ENCODE results near the gene DIDO1.

DIDO1 gene

DNA sequence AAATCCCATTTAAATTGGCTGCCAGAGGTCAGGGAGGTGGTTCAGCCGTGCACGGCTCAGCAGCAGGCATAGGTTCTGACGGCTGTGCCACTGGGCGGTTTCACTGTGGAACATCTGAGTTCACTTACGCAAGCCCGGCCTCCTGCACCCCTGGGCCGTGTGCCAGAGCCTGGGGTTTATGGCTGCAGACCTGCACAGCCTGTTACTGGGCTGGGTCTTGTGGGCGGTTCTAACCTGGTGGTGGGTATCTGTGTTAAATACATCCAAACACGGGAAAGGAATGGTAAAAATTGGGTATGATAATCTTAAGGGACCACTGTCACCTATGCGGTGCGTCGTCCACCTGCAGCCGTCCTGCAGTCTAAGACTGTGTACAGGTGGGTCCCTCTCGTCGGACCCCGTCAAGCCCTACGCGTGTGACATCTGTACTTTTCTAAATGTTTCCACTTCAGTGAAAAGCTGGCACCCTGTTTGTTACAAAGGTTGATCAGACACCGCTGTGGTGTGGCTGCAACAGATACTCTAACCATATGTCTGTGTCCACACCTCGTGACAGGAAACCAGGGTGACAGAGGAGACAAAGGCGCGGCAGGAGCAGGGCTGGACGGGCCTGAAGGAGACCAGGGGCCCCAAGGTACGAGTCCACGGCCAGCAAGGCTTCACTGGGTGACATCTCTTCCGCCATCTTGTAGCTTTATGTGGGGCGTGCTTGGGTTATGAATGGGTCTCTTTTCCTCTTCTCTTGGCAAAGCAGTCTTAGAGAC lies 88.0 kb downstream of the DIDO1 start:
- no peak for DNase-seq

DNA sequence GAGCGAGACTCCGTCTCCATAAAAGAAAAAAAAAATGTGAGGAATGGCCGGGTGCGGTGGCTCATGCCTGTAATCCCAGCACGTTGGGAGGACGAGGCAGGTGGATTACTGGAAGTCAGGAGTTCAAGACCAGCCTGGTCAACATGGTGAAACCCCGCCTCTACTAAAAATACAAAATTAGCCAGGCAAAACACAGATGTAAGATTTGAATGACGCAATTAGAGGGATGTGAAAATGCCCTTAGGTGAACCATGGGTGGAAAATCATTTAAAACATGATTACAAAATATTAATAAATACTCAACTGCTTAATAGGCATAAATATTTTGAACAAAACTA lies 88.5 kb downstream of the DIDO1 start:
- DNase-seq: no peak
- no peaks in the 10 kb centered on the region for H3K27me3 Mint-ChIP-seq
- no peaks in the 10 kb centered on the region for H3K9me3 Mint-ChIP-seq
- H3K36me3 Mint-ChIP-seq (ENCODE audit: low read depth): no peaks in the 10 kb centered on the region
- H3K27ac Mint-ChIP-seq: no peak overlapping the region
- H3K4me1 Mint-ChIP-seq (ENCODE audit: low read depth): no peaks in the 10 kb centered on the region
- no peak overlapping the region for H3K4me3 Mint-ChIP-seq

More for the DNA sequence above, 88.0 kb downstream of the DIDO1 start:
- no peaks in the 10 kb centered on the region for H3K36me3 Mint-ChIP-seq (ENCODE audit: low read depth)
- H3K4me1 Mint-ChIP-seq (ENCODE audit: low read depth): no peaks in the 10 kb centered on the region
- no peaks in the 10 kb centered on the region for H3K9me3 Mint-ChIP-seq
- H3K4me3 Mint-ChIP-seq: no peak overlapping the region
- H3K27me3 Mint-ChIP-seq: no peaks in the 10 kb centered on the region
- no peak overlapping the region for H3K27ac Mint-ChIP-seq

DNA sequence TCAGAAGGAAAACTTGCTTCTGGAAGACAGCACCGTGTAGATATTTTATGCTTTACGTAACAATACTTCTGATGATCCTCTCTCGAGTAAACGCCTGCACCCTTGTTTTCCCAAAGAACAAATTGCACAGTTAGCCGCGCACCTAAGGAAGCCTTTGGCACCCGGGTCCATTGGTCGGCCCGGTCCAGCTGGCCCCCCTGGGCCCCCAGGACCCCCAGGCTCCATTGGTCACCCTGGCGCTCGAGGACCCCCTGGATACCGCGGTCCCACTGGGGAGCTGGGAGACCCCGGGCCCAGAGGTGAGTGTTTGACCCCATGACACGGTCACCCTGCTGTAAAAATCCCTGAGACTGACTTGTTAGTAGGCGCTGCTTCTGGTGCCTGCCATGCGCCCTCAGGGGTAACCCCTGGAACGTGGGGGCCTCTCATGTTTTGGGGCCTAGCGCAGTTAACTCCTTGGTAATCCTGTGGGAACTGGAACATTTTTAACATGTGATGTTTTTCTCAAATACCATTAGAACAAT lies 89.3 kb downstream of the DIDO1 start:
- no peak overlapping the region for H3K4me3 Mint-ChIP-seq

DNA sequence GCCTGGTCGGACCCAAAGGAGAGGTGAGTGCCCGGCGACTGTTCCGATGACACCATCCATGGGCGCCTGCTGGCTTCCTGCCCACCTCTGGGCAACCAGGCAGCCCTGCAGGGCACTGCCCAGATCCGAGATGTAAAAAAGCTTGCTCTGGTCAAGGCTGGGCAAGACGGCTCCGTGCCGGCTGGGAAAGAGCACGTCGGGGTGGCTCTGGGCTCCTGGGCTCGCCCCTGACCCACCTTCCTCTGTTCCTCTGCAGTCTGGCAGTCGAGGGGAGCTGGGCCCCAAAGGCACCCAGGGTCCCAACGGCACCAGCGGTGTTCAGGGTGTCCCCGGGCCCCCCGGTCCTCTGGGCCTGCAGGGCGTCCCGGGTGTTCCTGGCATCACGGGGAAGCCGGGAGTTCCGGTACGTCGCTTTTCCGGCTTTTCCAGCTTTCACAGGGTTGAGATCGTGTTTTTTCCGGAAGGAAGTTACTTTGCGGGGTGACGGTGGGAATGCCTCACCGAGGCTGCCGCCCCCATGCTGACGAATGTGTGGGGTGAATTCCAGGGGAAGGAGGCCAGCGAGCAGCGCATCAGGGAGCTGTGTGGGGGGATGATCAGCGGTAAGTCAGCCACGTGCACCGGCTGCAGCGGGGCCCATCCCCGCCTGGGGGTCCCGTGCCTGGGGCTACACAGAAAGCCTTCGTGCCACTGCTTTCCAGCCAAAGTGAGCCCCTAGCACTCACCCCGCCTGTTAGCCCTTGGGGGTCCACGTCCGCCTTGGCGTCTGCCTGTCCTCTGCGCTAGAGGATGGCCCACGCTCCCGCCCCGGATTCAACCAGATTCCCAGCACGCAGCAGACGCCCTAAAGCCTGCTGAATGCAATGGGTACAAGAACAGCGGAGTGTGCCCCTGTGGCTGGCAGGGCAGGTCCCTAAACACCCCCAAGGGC lies 90.1 kb downstream of the DIDO1 start:
- no peak overlapping the region for H3K27ac Mint-ChIP-seq
- no peak overlapping the region for H3K4me3 Mint-ChIP-seq
- peaks cover 2% of the 10 kb centered on the region for H3K4me1 Mint-ChIP-seq (ENCODE audit: low read depth)
- no peak for DNase-seq
- H3K36me3 Mint-ChIP-seq (ENCODE audit: low read depth): no peaks in the 10 kb centered on the region
- H3K27me3 Mint-ChIP-seq: no peaks in the 10 kb centered on the region
- no peaks in the 10 kb centered on the region for H3K9me3 Mint-ChIP-seq

More for the DNA sequence above, 89.3 kb downstream of the DIDO1 start:
- H3K4me1 Mint-ChIP-seq (ENCODE audit: low read depth): peaks cover 2% of the 10 kb centered on the region
- no peaks in the 10 kb centered on the region for H3K36me3 Mint-ChIP-seq (ENCODE audit: low read depth)
- no peak overlapping the region for H3K27ac Mint-ChIP-seq
- no peaks in the 10 kb centered on the region for H3K9me3 Mint-ChIP-seq
- no peaks in the 10 kb centered on the region for H3K27me3 Mint-ChIP-seq
- DNase-seq: no peak

DNA sequence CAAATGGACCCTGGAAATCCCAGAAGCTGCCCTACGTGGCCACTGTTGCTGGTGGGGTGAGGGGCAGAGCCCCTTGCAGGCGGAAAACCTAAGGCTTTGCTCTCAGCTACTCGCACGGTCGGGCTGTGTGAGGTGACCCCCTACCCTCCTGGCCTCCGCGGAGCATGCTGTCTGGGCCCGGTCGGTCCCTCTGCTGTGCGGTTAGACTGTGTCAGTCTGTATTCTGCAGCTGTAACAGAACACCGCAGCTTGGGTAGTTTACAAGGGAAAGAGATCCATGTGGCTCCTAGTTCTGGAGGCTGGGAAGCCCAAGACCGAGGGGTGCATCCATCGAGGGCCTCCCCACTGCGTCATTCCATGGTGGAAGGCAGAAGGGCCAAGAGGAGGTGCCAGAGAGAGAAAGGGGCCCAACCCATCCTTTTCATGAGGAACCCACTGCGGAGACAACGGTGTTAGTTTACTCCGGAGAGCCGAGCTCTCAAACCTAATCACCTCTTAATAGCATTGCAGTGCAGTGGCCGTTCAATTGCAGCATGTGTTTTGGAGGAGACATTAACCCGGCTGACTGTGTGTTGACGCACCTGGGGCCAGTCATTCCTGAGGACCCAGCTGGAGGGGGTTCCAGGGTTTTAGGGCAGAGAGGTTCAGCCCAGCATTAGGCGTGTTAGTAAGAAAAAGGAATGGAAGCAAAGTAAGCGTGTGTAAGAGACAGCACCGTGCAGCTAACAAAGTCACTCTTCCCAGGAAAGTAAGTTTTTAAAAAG lies 91.2 kb downstream of the DIDO1 start:
- Mint-ChIP-seq H3K36me3 (ENCODE audit: low read depth) (no peaks in the 10 kb centered on the region), H3K4me1 (ENCODE audit: low read depth) (peaks cover 2% of the 10 kb centered on the region), H3K4me3 (no peak overlapping the region), H3K27ac (no peak overlapping the region), H3K27me3 (no peaks in the 10 kb centered on the region), H3K9me3 (no peaks in the 10 kb centered on the region)
- no peak for DNase-seq

DNA sequence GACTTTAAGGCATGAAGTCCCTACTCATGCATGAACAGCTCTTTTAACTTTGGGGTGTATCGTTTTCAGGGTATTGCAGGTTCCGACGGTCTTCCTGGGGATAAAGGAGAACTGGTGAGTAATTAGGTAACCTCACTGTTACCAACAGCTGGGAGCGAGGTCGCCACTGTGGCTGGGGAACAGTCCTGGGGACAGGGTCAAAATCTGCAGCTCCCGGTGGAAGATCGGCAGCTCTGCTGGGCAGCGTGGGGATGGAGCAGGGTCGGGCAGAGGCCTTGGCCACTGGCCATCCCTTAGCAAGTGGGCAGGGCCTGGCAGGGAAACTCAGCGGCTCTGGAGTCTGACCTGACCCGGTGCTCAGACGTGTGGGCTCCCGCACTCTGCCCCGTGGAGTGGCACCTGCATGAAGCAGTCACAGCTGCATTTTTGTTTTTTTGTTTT lies 93.3 kb downstream of the DIDO1 start:
- H3K9me3 Mint-ChIP-seq: no peaks in the 10 kb centered on the region
- no peak for DNase-seq
- no peak overlapping the region for H3K4me3 Mint-ChIP-seq
- H3K4me1 Mint-ChIP-seq (ENCODE audit: low read depth): peaks cover 2% of the 10 kb centered on the region
- H3K27ac Mint-ChIP-seq: no peak overlapping the region
- no peaks in the 10 kb centered on the region for H3K27me3 Mint-ChIP-seq
- no peaks in the 10 kb centered on the region for H3K36me3 Mint-ChIP-seq (ENCODE audit: low read depth)

DNA sequence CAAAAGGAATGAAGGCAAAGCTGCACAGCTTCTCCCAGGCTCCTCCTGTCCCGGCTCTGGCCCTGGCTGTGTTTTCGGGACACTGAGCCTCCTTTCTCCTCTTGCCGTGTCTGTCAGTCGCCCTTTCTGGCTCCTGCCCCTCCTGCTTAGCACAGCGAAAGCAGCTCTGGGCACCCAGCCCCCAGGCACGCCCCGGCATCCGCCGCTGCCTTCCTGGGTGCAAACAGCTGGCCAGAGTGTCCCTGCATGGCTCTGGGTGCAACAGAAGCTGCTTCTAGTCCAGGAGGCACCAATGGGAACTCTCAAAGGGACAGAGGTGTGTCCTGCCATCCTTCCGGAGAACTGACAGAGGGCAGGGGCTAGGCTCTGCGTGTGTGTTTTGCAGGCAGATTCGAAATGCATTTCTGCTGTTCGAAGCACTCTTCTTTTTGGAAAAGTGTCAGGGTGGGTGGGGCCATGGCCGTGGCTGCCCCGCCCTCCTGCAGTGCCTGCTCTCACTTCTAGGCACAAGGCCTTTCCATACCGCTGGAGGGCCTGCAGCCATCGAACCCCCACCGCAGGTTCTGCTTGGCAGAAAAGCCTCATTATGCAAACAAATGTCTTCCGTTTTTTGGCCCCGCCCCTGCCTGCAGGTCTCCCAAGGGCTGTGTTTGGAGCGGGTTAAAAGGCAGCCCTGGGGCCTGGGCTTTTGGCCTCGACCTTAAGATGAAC lies 93.9 kb downstream of the DIDO1 start:
- Mint-ChIP-seq H3K27me3 (no peaks in the 10 kb centered on the region), H3K27ac (no peak overlapping the region), H3K4me1 (ENCODE audit: low read depth) (peaks cover 2% of the 10 kb centered on the region), H3K36me3 (ENCODE audit: low read depth) (no peaks in the 10 kb centered on the region), H3K4me3 (no peak overlapping the region), H3K9me3 (no peaks in the 10 kb centered on the region)
- no peak for DNase-seq

DNA sequence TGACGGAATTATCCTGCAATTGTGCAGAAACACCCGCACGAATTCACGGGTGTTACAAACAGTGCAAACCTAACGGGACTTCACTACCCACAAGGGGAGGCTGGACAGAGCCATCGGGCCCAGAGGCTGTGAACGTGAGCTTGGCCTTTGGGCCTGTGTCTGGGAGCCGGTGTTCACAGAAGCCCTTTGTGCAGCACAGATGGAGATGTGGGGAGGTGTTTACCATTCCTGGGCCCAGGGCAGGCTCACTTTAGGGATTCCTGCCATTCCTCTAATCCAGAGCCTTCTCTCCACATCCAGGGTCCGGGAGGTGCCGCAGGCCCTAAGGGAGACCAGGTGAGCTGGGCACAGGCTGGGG lies 94.5 kb downstream of the DIDO1 start:
- Mint-ChIP-seq H3K4me3 (no peak overlapping the region), H3K9me3 (no peaks in the 10 kb centered on the region), H3K27me3 (no peaks in the 10 kb centered on the region), H3K4me1 (ENCODE audit: low read depth) (peaks cover 2% of the 10 kb centered on the region), H3K27ac (no peak overlapping the region), H3K36me3 (ENCODE audit: low read depth) (no peaks in the 10 kb centered on the region)
- DNase-seq: no peak

DNA sequence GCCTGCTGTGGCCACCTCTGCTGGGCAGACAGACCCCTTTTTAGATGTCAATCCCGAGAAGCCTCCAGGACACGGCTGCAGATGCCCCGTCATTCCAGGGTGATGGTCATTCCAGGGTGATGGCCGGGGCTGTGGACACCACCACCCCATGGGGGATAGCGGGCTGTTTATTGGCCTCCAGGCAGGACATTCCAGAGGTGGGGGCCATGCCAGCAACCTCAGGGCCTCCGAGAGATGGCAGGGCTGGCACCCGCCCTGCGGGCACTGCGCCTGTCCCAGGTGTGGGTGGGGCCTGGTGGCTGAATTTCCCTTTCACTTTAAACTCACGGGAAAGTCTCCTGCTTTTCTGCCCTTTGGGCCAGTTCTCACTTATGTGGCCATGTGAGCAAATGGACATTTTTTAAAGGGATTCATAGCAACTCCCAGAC lies 94.9 kb downstream of the DIDO1 start:
- Mint-ChIP-seq H3K36me3 (ENCODE audit: low read depth) (no peaks in the 10 kb centered on the region), H3K4me1 (ENCODE audit: low read depth) (peaks cover 2% of the 10 kb centered on the region), H3K4me3 (no peak overlapping the region), H3K27me3 (no peaks in the 10 kb centered on the region), H3K27ac (no peak overlapping the region), H3K9me3 (no peaks in the 10 kb centered on the region)
- no peak for DNase-seq

DNA sequence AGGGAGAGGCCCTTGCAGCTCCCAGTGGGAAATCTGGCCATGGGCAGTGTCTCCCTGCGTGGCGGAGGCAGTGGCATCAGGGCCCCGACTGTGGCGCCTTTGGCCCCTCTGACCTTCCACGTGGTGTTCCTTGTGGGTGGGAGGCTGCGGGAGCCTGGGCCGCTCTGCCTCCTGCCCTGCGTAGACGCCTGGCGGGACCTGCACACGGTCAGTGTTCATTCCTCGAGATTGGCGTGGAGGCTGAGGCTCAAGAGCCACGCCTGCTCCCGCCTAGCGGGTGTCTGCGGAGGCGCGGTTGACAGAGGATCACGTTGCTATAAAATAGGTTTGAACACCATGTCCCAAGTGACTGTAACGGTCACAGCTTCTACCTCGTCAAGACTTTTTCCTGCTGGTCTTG lies 95.5 kb downstream of the DIDO1 start:
- no peak overlapping the region for H3K4me3 Mint-ChIP-seq
- no peaks in the 10 kb centered on the region for H3K9me3 Mint-ChIP-seq
- no peaks in the 10 kb centered on the region for H3K27me3 Mint-ChIP-seq
- H3K36me3 Mint-ChIP-seq (ENCODE audit: low read depth): no peaks in the 10 kb centered on the region
- DNase-seq: no peak
- H3K4me1 Mint-ChIP-seq (ENCODE audit: low read depth): peaks cover 2% of the 10 kb centered on the region
- H3K27ac Mint-ChIP-seq: no peak overlapping the region

DNA sequence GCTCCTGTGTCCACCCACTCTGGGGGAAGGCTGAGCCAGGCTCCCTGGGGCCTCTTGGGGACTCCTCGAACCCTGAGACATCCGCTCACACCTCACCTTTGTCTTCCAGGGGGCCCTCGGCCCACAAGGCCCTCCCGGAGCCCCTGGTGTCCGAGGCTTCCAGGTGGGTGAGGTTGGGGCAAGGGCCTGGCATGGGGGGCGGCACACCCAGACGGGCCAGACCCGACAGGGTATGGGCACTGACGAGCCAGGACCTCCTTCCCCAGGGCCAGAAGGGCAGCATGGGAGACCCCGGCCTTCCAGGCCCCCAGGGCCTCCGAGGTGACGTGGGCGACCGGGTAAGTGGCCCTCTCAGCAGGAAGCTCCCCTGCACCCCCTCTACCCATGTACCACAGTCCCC lies 96.1 kb downstream of the DIDO1 start:
- H3K4me3 Mint-ChIP-seq: no peak overlapping the region
- no peak overlapping the region for H3K27ac Mint-ChIP-seq
- no peaks in the 10 kb centered on the region for H3K27me3 Mint-ChIP-seq
- no peaks in the 10 kb centered on the region for H3K36me3 Mint-ChIP-seq (ENCODE audit: low read depth)
- H3K4me1 Mint-ChIP-seq (ENCODE audit: low read depth): peaks cover 2% of the 10 kb centered on the region
- H3K9me3 Mint-ChIP-seq: no peaks in the 10 kb centered on the region
- no peak for DNase-seq

DNA sequence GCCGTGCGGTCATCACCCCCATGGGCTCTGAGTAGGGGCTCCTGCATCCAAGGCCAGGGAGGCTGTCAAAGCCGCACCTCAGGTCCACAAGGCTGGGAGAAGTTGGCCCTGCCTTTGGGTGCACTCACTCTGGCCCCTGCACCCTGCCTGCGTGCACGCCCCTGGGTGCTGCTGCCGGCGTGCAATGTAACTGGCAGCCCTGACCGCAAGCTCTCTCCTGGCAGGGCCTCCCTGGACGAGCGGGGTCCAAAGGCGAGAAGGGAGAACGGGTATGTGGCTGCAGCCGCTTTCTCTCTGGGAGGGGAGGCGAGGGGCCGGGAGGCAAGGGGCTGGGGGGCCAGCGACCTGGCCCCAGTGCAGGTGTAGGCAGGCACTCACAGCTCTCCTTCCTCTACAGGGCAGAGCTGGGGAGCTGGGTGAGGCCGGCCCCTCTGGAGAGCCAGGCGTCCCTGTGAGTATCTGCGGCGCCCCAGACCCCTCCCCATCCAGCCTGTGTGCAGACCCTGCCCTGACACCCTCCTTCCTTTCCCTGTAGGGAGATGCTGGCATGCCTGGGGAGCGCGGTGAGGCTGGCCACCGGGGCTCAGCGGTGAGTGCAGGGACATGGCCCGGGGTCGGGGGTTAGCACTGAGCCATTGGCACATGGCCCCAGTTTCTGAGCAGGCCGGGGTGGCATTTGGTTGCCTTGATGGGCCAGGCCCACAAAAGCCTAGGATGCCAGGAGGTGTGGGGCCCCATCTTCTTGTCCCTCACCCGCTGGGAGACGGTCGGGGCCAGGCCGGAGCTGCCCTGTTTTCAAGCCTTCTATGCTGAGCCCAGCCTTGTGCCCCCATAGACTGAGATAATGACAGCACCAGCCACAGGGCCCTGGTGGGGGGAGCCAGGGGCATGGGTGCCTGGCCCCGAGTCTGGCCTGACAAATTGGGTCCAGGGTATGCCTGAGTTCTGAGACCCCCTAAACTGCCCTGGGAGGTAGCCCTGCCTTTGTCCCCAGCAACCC lies 96.8 kb downstream of the DIDO1 start:
- no peaks in the 10 kb centered on the region for H3K27me3 Mint-ChIP-seq
- DNase-seq: no peak
- no peak overlapping the region for H3K4me3 Mint-ChIP-seq
- no peak overlapping the region for H3K27ac Mint-ChIP-seq
- no peaks in the 10 kb centered on the region for H3K9me3 Mint-ChIP-seq
- peaks cover 2% of the 10 kb centered on the region for H3K4me1 Mint-ChIP-seq (ENCODE audit: low read depth)
- H3K36me3 Mint-ChIP-seq (ENCODE audit: low read depth): no peaks in the 10 kb centered on the region
